K562 (cell line): ENCODE data around the gene PHPT1. TPM values are rescaled to one million over a fixed set of nuclear protein-coding genes. Genes with fewer than 3 reads are reported as not detected.

Experiments used
- ATAC-seq: fragments of 200-7000 bp; cut with Tn5 transposase; 3 replicates; pipeline ENCODE4 v1.9.1; 2020; ENCODE audit warnings: moderate library complexity
- BruUV-seq: library from RNA; stranded (reverse); fragments of 400-500 nt; replicated peaks from 2 replicates; lab custom pipeline; 2021; lab: Mats Ljungman, UMichigan
- CTCF ChIA-PET: fragments of 300-600 bp; formaldehyde crosslinking; extraction: SDS; loops from one replicate; lab custom pipeline; 2021; ENCODE audit warnings: low intra/inter-chr PET ratio; lab: Yijun Ruan, JAX
- POLR2A ChIA-PET: fragments of 300-600, 350-650 bp; sonication (Branson Sonifier 250); formaldehyde crosslinking; extraction: SDS; loops from one replicate; lab custom pipeline; 2021; ENCODE audit warnings: antibody characterized with exemption, inconsistent platforms; lab: Yijun Ruan, JAX
- DNase-seq, 4 experiments: peaks; one replicate each; pipeline versions ENCODE4 v3.0.0 to v3.0.0-alpha.2; 2011 to 2018; ENCODE audit warnings: low spot score in 3 of 4, mixed read lengths in 3 of 4; ENCODE audit errors: extremely low read depth in 1 of 4
- FAIRE-seq: peaks from 2 replicates; lab custom pipeline; 2011; peaks lifted over from hg19 to GRCh38; lab: Jason Lieb, UNC
- H2AFZ ChIP-seq: 2 replicates; pipeline ENCODE4 v1.6.0; 2011; ENCODE audit warnings: low read depth, low read length, control low read depth, inconsistent platforms
- H3K27ac ChIP-seq: fragments of 200-600 bp; 3 replicates; pipeline ENCODE4 v1.8.0; 2011; ENCODE audit warnings: low read depth, mild to moderate bottlenecking, control low read depth, inconsistent platforms, low read length, moderate library complexity, mixed read lengths; ENCODE audit errors: extremely low read depth
- H3K27me3 ChIP-seq, 2 experiments: fragments of 300-600 bp in 1 of 2; 2 replicates in 1 of 2; 3 replicates in 1 of 2; pipeline versions ENCODE4 v1.6.0 to v1.8.0; 2011; ENCODE audit warnings: inconsistent platforms in 2 of 2, low read length in 2 of 2, mild to moderate bottlenecking in 1 of 2, mixed read lengths in 1 of 2, moderate library complexity in 1 of 2; ENCODE audit not compliant: control insufficient read depth in 2 of 2, insufficient read depth in 2 of 2
- H3K36me3 ChIP-seq: fragments of 300-600 bp; 3 replicates; pipeline ENCODE4 v1.8.0; 2011; ENCODE audit warnings: mild to moderate bottlenecking, low read length, inconsistent platforms; ENCODE audit not compliant: control insufficient read depth, insufficient read depth
- H3K4me1 ChIP-seq, 2 experiments: fragments of 200-600 bp in 1 of 2; replicated peaks in 1 of 2; 2 replicates in 1 of 2; 3 replicates in 1 of 2; pipeline versions ENCODE4 v1.5.1 to v1.8.0; 2011; ENCODE audit warnings: inconsistent platforms in 2 of 2, low read length in 2 of 2, mild to moderate bottlenecking in 1 of 2, mixed read lengths in 1 of 2, moderate library complexity in 1 of 2; ENCODE audit not compliant: control insufficient read depth in 2 of 2, insufficient read depth in 2 of 2
- H3K4me2 ChIP-seq: 2 replicates; pipeline ENCODE4 v1.6.1; 2011; ENCODE audit warnings: low read length, control low read depth, inconsistent platforms, mixed read lengths; ENCODE audit not compliant: insufficient read depth
- H3K4me3 ChIP-seq: fragments of 200-600 bp; sonication (generic), shearing (Covaris generic); 2 replicates; pipeline ENCODE4 v1.5.1; 2016; ENCODE audit warnings: control low read depth, inconsistent platforms
- H3K79me2 ChIP-seq: fragments of 200-600 bp; 3 replicates; pipeline ENCODE4 v1.8.0; 2011; ENCODE audit warnings: low read length, inconsistent platforms; ENCODE audit not compliant: control insufficient read depth, insufficient read depth
- H3K9ac ChIP-seq, 2 experiments: 2 replicates each; pipeline versions ENCODE4 v1.6.0 to v1.6.1; 2011; ENCODE audit warnings: low read depth in 2 of 2, low read length in 2 of 2, control low read depth in 1 of 2, inconsistent platforms in 1 of 2, mild to moderate bottlenecking in 1 of 2, mixed read lengths in 1 of 2; ENCODE audit not compliant: insufficient read depth in 1 of 2
- H3K9me1 ChIP-seq: one replicate; pipeline ENCODE4 v1.6.0; 2011; ENCODE audit warnings: inconsistent platforms, mild to moderate bottlenecking, low read length, moderate library complexity; ENCODE audit not compliant: control insufficient read depth, insufficient read depth
- H3K9me3 ChIP-seq: replicated peaks from 2 replicates; pipeline ENCODE4 v1.5.1; 2011; ENCODE audit warnings: low read depth, low read length, inconsistent platforms; ENCODE audit not compliant: control insufficient read depth, insufficient read depth
- H4K20me1 ChIP-seq: replicated peaks from 2 replicates; pipeline ENCODE4 v1.6.1; 2011; ENCODE audit warnings: low read length, inconsistent platforms, mixed read lengths; ENCODE audit not compliant: control insufficient read depth, insufficient read depth
- ARNT ChIP-seq, 2 experiments: fragments of 450-650 bp; IDR thresholded peaks; 2 replicates each; pipeline ENCODE4 v1.6.1; 2016; ENCODE audit warnings: mild to moderate bottlenecking in 1 of 2
- KLF1 ChIP-seq: fragments of 450-650 bp; IDR thresholded peaks from 2 replicates; pipeline ENCODE4 v1.6.1; 2016; ENCODE audit warnings: missing genetic modification characterization, missing compliant biosample characterization
- NCOA1 ChIP-seq: fragments of 450-650 bp; IDR thresholded peaks from 2 replicates; pipeline ENCODE4 v1.6.1; 2016; ENCODE audit warnings: low read depth
- NFE2L1 ChIP-seq: fragments of 450-650 bp; IDR thresholded peaks from 2 replicates; pipeline ENCODE4 v1.6.1; 2016; ENCODE audit warnings: missing genetic modification characterization, low read depth, mild to moderate bottlenecking, missing compliant biosample characterization, moderate library complexity, borderline replicate concordance
- NFIC ChIP-seq: fragments of 450-650 bp; IDR thresholded peaks from 2 replicates; pipeline ENCODE4 v1.6.1; 2017; ENCODE audit warnings: mild to moderate bottlenecking, inconsistent platforms
- NR2C2 ChIP-seq, 2 experiments: fragments of 200-800 bp in 1 of 2; sonication (Bioruptor generic) in 1 of 2; sonication (generic) in 1 of 2; formaldehyde crosslinking in 1 of 2; IDR thresholded peaks; 2 replicates each; pipeline versions ENCODE4 v1.6.1 to v1.8.0; 2016 to 2022; ENCODE audit warnings: mild to moderate bottlenecking in 1 of 2, missing compliant biosample characterization in 1 of 2, missing genetic modification characterization in 1 of 2, missing genetic modification reagents in 1 of 2
- POLR2AphosphoS5 ChIP-seq: IDR thresholded peaks from 2 replicates; pipeline ENCODE4 v1.6.1; 2011; ENCODE audit warnings: mild to moderate bottlenecking, low read depth, low read length, moderate library complexity; ENCODE audit not compliant: control insufficient read depth, insufficient read depth
- POLR2G ChIP-seq: fragments of 200-400 bp; formaldehyde crosslinking; IDR thresholded peaks from 2 replicates; pipeline ENCODE4 v1.6.1; 2017; ENCODE audit warnings: low read depth, mild to moderate bottlenecking, antibody characterized with exemption, low read length, moderate library complexity
- RBFOX2 ChIP-seq: fragments of 200-400 bp; formaldehyde crosslinking; IDR thresholded peaks from 2 replicates; pipeline ENCODE4 v1.6.1; 2017; ENCODE audit warnings: low read depth, mild to moderate bottlenecking, low read length, moderate library complexity
- ZBTB7A ChIP-seq: IDR thresholded peaks from 2 replicates; pipeline ENCODE4 v1.6.1; 2011; ENCODE audit warnings: low read depth, mild to moderate bottlenecking, low read length, moderate library complexity, borderline replicate concordance; ENCODE audit not compliant: control insufficient read depth
- ZC3H8 ChIP-seq: fragments of 450-650 bp; IDR thresholded peaks from 2 replicates; pipeline ENCODE4 v1.6.1; 2017
- ZNF143 ChIP-seq: sonication (generic); formaldehyde crosslinking; IDR thresholded peaks from 2 replicates; pipeline ENCODE4 v1.9.0; 2022; ENCODE audit warnings: mild to moderate bottlenecking, missing genetic modification reagents
- ZNF696 ChIP-seq: fragments of 250-450 bp; sonication (Bioruptor Pico); conservative IDR thresholded peaks from 2 replicates; pipeline ENCODE4 v1.4.0; 2020; ENCODE audit warnings: mild to moderate bottlenecking, moderate library complexity
- WGBS: fragments of 100-300 bp; shearing (Covaris generic); methylation state at CpG from one replicate; pipeline ENCODE4 v1.1.6; 2016; ENCODE audit warnings: low coverage, mixed read lengths; ENCODE audit not compliant: insufficient coverage; ENCODE audit errors: missing lambda C conversion rate; 5-methylcytosine and 5-hydroxymethylcytosine counted together
- in situ Hi-C: fragments of 300-500 bp; cut with MboI; formaldehyde crosslinking; loops from 4 replicates; pipeline ENCODE4 v1.15.0; 2018; ENCODE audit warnings: inconsistent platforms, mixed read lengths
- intact Hi-C: fragments of 100-400 bp; cut with micrococcal nuclease; formaldehyde crosslinking; loops from 2 replicates; pipeline ENCODE4 v1.14.2; 2022
- polyA plus RNA-seq, 8 experiments: library from polyadenylated mRNA; depleted of rRNA in 4 of 8; stranded (reverse) in 5 of 8; unstranded in 3 of 8; fragments of >200 nt; fragmentation: Nextera tagmentation in 2 of 8; fragmentation: Illumina TruSeq in 1 of 8; extraction: Ambion mirVana in 2 of 8; extraction: Trizol in 1 of 8; gene quantifications; 2 replicates each; pipeline versions ENCODE4 v1.2.1 to v1.2.3, GENCODE V29; 2011 to 2014; ENCODE audit warnings: inconsistent platforms in 1 of 8, missing spikeins in 1 of 8
- total RNA-seq, 7 experiments: library from RNA; depleted of rRNA in 6 of 7; stranded (reverse); fragments of >200 nt in 6 of 7; fragmentation: Illumina TruSeq in 2 of 7; extraction: Trizol in 2 of 7; gene quantifications; 2 replicates each; pipeline versions ENCODE4 v1.2.1 to v1.2.3, GENCODE V29; 2011 to 2021; ENCODE audit warnings: low replicate concordance in 1 of 7
- TF ChIP-seq, protein P1 (sequence below): fragments of 450-650 bp; IDR thresholded peaks from 2 replicates; pipeline ENCODE4 v1.6.1; 2017; ENCODE audit warnings: antibody characterized with exemption
- TF ChIP-seq, protein P2 (sequence below): IDR thresholded peaks from 2 replicates; pipeline ENCODE4 v1.6.1; 2012; ENCODE audit warnings: low read depth, low read length, improper control_type of control experiment, borderline replicate concordance

PHPT1 gene
- total and polyA plus RNA-seq, 9 of the 15 experiments (the other 6 are each of a cell fraction or from before 2014, with no cell fraction given): 20.9 to 166 (median 129) TPM

DNA sequence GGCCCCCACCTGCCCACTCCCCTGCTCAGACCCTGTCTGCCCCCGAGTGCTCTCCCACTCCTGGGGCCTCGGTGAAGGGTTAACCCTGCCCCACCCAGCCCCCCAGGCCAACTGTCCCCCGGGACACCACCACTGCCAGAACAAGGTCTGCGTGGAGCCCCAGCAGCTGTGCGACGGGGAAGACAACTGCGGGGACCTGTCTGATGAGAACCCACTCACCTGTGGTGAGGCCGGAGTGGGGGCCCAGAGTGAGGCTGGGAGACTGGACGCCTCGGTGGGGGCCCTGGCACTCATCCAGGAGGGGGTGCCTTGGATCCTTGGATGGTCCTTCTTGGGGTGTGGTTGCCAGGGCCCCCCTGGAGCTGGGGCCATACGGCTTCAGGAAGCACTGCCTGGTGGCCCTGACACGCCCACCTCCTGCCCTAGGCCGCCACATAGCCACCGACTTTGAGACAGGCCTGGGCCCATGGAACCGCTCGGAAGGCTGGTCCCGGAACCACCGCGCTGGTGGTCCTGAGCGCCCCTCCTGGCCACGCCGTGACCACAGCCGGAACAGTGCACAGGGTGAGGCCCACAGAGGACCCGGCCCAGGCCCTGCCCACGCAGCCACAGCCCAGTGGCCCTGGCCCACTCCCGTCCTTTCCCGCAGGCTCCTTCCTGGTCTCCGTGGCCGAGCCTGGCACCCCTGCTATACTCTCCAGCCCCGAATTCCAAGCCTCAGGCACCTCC lies 5.1 kb downstream of the PHPT1 start:
- H3K79me2 ChIP-seq: peaks cover 15% of the 10 kb centered on the region
- TF ChIP-seq NFE2L1 (tag) (no peak), ARNT (IDR thresholded peaks at IDR 0.05) (no peak), KLF1 (tag) (no peak), ZBTB7A (0 out of 2 replicates have a peak, but pooled peaks have one; percentile 6), NR2C2 (CRISPR knock-in tag; IDR thresholded peaks at IDR 0.05) (no peak), NR2C2 (tag; IDR thresholded peaks at IDR 0.05) (no peak), ZNF143 (CRISPR knock-in tag) (no peak), ZNF696 (CRISPR knock-in tag) (no peak), NCOA1 (no peak), NFIC (peak; percentile 41), POLR2AphosphoS5 (no peak), ZC3H8 (no peak), RBFOX2 (0 out of 2 replicates have a peak, but pooled peaks have one; percentile 52), POLR2G (peak; percentile 70; the same call in 1 of the 2 replicates)
- TF ChIP-seq, protein P1, sequence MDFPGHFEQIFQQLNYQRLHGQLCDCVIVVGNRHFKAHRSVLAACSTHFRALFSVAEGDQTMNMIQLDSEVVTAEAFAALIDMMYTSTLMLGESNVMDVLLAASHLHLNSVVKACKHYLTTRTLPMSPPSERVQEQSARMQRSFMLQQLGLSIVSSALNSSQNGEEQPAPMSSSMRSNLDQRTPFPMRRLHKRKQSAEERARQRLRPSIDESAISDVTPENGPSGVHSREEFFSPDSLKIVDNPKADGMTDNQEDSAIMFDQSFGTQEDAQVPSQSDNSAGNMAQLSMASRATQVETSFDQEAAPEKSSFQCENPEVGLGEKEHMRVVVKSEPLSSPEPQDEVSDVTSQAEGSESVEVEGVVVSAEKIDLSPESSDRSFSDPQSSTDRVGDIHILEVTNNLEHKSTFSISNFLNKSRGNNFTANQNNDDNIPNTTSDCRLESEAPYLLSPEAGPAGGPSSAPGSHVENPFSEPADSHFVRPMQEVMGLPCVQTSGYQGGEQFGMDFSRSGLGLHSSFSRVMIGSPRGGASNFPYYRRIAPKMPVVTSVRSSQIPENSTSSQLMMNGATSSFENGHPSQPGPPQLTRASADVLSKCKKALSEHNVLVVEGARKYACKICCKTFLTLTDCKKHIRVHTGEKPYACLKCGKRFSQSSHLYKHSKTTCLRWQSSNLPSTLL: no peak
- TF ChIP-seq, protein P2, sequence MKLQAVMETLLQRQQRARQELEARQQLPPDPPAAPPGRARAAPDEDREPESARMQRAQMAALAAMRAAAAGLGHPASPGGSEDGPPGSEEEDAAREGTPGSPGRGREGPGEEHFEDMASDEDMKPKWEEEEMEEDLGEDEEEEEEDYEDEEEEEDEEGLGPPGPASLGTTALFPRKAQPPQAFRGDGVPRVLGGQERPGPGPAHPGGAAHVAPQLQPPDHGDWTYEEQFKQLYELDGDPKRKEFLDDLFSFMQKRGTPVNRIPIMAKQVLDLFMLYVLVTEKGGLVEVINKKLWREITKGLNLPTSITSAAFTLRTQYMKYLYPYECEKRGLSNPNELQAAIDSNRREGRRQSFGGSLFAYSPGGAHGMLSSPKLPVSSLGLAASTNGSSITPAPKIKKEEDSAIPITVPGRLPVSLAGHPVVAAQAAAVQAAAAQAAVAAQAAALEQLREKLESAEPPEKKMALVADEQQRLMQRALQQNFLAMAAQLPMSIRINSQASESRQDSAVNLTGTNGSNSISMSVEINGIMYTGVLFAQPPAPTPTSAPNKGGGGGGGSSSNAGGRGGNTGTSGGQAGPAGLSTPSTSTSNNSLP: no peak
- TF ChIP-seq, all 486 proteins: peak for 4
- Histone ChIP-seq H3K4me1 (peaks cover 9 to 96% of the 10 kb centered on the region in 2 experiments; a peak in 4 of 5 replicates), H3K9me3 (no peaks in the 10 kb centered on the region), H3K9me1 (no peaks in the 10 kb centered on the region), H2AFZ (no peak overlapping the region), H3K27me3 (no peaks in the 10 kb centered on the region), H3K4me3 (no peak overlapping the region), H3K36me3 (peaks cover 38% of the 10 kb centered on the region; the same call in 1 of the 3 replicates), H3K4me2 (no peak overlapping the region), H4K20me1 (0 out of 2 replicates have a peak, but pooled peaks cover 7% of the 10 kb centered on the region), H3K27ac (no peak overlapping the region), H3K9ac (peak overlapping the region in 1 of 2 experiments; percentile 35; a peak in 2 of 4 replicates)
- 80% methylated on average over 22 of the region's 30 CpGs for WGBS
- ChIA-PET CTCF (no interaction called here), POLR2A (interaction anchor here (0.6 kb wide), 1 partner anchor 102 kb away, joined by 3 read pairs; no protein-coding TSS in a partner anchor)
- no TSS peak for BruUV-seq
- no peak for DNase-seq
- no peak for ATAC-seq
- in situ Hi-C loops: no loop called here
- no peak for FAIRE-seq
- intact Hi-C loops: no loop called here
